Measurements from ENCODE around the gene HHIPL1. TPM values are rescaled to one million over a fixed set of nuclear protein-coding genes. Genes with fewer than 3 reads are reported as not detected.

The HHIPL1 gene
- total and polyA plus RNA-seq, 2 of the 8 experiments (the other 6 are each of a cell fraction or from before 2014, with no cell fraction given), result 1.5 to 2.6 TPM

DNA sequence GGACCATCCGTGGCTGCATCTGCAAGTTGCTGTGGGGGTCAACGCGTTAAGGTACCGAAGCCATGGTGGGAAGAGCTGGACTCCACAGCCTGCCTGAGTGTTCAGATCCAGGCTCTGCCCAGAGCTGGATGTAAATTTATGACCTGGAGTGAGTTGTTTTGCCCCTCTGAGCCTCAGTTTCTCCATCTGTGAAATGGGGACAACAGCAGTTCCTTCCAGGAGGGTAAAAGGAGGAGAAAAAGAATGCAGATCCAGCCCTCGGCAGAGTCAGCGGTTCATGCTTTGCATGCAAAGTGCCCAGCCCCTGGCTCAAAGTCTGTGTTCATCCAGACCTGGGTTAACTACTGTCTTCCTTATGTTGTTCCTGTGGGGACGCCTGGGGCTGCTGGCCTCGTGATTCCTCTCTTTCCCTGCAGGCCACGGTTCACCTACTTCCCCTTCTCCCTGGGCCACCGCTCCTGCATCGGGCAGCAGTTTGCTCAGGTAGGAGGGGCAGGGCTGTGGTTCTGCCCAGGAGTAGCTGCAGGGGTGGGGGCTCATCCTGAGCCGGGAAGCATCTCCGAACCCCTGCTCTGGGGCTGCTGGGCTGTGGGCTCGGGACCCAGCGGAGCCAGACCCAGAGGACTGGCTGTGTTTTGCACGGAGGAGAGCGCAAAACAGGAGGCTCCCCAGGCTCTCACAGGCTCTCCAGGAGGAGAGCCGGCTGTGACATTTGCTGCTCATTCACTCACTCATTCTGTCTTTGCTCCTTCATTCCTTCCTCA, 81.0 kb downstream of the HHIPL1 start (continued):
- TF ChIP-seq, protein P1, sequence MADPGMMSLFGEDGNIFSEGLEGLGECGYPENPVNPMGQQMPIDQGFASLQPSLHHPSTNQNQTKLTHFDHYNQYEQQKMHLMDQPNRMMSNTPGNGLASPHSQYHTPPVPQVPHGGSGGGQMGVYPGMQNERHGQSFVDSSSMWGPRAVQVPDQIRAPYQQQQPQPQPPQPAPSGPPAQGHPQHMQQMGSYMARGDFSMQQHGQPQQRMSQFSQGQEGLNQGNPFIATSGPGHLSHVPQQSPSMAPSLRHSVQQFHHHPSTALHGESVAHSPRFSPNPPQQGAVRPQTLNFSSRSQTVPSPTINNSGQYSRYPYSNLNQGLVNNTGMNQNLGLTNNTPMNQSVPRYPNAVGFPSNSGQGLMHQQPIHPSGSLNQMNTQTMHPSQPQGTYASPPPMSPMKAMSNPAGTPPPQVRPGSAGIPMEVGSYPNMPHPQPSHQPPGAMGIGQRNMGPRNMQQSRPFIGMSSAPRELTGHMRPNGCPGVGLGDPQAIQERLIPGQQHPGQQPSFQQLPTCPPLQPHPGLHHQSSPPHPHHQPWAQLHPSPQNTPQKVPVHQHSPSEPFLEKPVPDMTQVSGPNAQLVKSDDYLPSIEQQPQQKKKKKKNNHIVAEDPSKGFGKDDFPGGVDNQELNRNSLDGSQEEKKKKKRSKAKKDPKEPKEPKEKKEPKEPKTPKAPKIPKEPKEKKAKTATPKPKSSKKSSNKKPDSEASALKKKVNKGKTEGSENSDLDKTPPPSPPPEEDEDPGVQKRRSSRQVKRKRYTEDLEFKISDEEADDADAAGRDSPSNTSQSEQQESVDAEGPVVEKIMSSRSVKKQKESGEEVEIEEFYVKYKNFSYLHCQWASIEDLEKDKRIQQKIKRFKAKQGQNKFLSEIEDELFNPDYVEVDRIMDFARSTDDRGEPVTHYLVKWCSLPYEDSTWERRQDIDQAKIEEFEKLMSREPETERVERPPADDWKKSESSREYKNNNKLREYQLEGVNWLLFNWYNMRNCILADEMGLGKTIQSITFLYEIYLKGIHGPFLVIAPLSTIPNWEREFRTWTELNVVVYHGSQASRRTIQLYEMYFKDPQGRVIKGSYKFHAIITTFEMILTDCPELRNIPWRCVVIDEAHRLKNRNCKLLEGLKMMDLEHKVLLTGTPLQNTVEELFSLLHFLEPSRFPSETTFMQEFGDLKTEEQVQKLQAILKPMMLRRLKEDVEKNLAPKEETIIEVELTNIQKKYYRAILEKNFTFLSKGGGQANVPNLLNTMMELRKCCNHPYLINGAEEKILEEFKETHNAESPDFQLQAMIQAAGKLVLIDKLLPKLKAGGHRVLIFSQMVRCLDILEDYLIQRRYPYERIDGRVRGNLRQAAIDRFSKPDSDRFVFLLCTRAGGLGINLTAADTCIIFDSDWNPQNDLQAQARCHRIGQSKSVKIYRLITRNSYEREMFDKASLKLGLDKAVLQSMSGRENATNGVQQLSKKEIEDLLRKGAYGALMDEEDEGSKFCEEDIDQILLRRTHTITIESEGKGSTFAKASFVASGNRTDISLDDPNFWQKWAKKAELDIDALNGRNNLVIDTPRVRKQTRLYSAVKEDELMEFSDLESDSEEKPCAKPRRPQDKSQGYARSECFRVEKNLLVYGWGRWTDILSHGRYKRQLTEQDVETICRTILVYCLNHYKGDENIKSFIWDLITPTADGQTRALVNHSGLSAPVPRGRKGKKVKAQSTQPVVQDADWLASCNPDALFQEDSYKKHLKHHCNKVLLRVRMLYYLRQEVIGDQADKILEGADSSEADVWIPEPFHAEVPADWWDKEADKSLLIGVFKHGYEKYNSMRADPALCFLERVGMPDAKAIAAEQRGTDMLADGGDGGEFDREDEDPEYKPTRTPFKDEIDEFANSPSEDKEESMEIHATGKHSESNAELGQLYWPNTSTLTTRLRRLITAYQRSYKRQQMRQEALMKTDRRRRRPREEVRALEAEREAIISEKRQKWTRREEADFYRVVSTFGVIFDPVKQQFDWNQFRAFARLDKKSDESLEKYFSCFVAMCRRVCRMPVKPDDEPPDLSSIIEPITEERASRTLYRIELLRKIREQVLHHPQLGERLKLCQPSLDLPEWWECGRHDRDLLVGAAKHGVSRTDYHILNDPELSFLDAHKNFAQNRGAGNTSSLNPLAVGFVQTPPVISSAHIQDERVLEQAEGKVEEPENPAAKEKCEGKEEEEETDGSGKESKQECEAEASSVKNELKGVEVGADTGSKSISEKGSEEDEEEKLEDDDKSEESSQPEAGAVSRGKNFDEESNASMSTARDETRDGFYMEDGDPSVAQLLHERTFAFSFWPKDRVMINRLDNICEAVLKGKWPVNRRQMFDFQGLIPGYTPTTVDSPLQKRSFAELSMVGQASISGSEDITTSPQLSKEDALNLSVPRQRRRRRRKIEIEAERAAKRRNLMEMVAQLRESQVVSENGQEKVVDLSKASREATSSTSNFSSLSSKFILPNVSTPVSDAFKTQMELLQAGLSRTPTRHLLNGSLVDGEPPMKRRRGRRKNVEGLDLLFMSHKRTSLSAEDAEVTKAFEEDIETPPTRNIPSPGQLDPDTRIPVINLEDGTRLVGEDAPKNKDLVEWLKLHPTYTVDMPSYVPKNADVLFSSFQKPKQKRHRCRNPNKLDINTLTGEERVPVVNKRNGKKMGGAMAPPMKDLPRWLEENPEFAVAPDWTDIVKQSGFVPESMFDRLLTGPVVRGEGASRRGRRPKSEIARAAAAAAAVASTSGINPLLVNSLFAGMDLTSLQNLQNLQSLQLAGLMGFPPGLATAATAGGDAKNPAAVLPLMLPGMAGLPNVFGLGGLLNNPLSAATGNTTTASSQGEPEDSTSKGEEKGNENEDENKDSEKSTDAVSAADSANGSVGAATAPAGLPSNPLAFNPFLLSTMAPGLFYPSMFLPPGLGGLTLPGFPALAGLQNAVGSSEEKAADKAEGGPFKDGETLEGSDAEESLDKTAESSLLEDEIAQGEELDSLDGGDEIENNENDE (IDR thresholded peaks at IDR 0.05; ENCODE audit: insufficient replicate concordance, low read length), result no peak
- TF ChIP-seq GTF2F1 (IDR thresholded peaks at IDR 0.05; ENCODE audit: borderline replicate concordance, low read depth, low read length), result no peak
- no peak for TF ChIP-seq BCL11A (IDR thresholded peaks at IDR 0.05; ENCODE audit: low read depth in 2 of 2, low read length in 2 of 2)
- no peak for TF ChIP-seq CBX5 (IDR thresholded peaks at IDR 0.05; ENCODE audit: low read depth, low read length)
- peak in 1 of 2 experiments; percentile 70; a peak in 1 of 4 replicates for TF ChIP-seq HDAC2 (IDR thresholded peaks at IDR 0.05; ENCODE audit: borderline replicate concordance in 1 of 2, low read depth in 2 of 2, low read length in 2 of 2)
- no peak for TF ChIP-seq RBBP5 (IDR thresholded peaks at IDR 0.05; ENCODE audit: borderline replicate concordance, low read depth, low read length)
- peak; percentile 86 for TF ChIP-seq KDM1A (IDR thresholded peaks at IDR 0.05; ENCODE audit: borderline replicate concordance, low read length)
- TF ChIP-seq ZNF274 (IDR thresholded peaks at IDR 0.05; ENCODE audit: borderline replicate concordance, extremely low read depth, low read length), result no peak
- TF ChIP-seq CTBP2 (IDR thresholded peaks at IDR 0.05; ENCODE audit: borderline replicate concordance, insufficient read depth, insufficient read length, low read length), result no peak

Data from H1 (cell line).